DOHH2 (cell line): ENCODE measurements around the gene HCRTR1.

Experiments used
- CTCF ChIP-seq: fragments of 200-600 bp; sonication (generic); IDR thresholded peaks from one replicate; pipeline ENCODE4 v1.5.1; 2014; ENCODE audit warnings: antibody characterized with exemption, mild to moderate bottlenecking, low read depth, low read length; ENCODE audit not compliant: poor library complexity, severe bottlenecking
- EZH2phosphoT487 ChIP-seq: fragments of 200-600 bp; sonication (generic); IDR thresholded peaks from 2 replicates; pipeline ENCODE4 v1.6.1; 2017; ENCODE audit warnings: borderline replicate concordance, mild to moderate bottlenecking, antibody characterized with exemption, low read length, moderate library complexity, mixed read lengths

- TF ChIP-seq CTCF (no peak), EZH2phosphoT487 (no peak)
These were observed 36.4 kb downstream of the HCRTR1 start for GRCh38 chr1:31653717-31654473.
